Nephron progenitor cell (in vitro differentiated cells): ENCODE data around the gene WRNIP1.

Source experiments
- DNase-seq: peaks from one replicate; pipeline ENCODE4 v3.0.0; 2021
- H3K27ac Mint-ChIP-seq: 2 replicates; pipeline ENCODE4 v1.8.0; 2021; ENCODE audit warnings: mild to moderate bottlenecking, moderate library complexity, mixed read lengths
- H3K27me3 Mint-ChIP-seq: 2 replicates; pipeline ENCODE4 v1.8.0; 2021; ENCODE audit warnings: mild to moderate bottlenecking, low read depth, mixed read lengths; ENCODE audit not compliant: poor library complexity
- H3K36me3 Mint-ChIP-seq: 2 replicates; pipeline ENCODE4 v1.8.0; 2021; ENCODE audit warnings: low read depth, mixed read lengths
- H3K4me1 Mint-ChIP-seq: 2 replicates; pipeline ENCODE4 v1.8.0; 2021; ENCODE audit warnings: mixed read lengths
- H3K4me3 Mint-ChIP-seq: 2 replicates; pipeline ENCODE4 v1.8.0; 2021; ENCODE audit warnings: mild to moderate bottlenecking, moderate library complexity, mixed read lengths
- H3K9me3 Mint-ChIP-seq: 2 replicates; pipeline ENCODE4 v1.8.0; 2021; ENCODE audit warnings: mild to moderate bottlenecking, moderate library complexity, mixed read lengths
- CTCF ChIP-seq: fragments of 200-600 bp; sonication (generic); IDR thresholded peaks from 2 replicates; pipeline ENCODE4 v1.5.0; 2021; ENCODE audit warnings: antibody characterized with exemption

WRNIP1 gene

GRCh38 chr6:2831392-2831791, 66.2 kb downstream of the WRNIP1 start:
- H3K27ac Mint-ChIP-seq = no peak overlapping the region
- peaks cover 30% of the 10 kb centered on the region for H3K36me3 Mint-ChIP-seq
- H3K4me1 Mint-ChIP-seq = no peaks in the 10 kb centered on the region
- no peak for DNase-seq
- H3K27me3 Mint-ChIP-seq = peaks cover 6% of the 10 kb centered on the region
- TF ChIP-seq CTCF = no peak
- H3K4me3 Mint-ChIP-seq = no peak overlapping the region
- H3K9me3 Mint-ChIP-seq = no peaks in the 10 kb centered on the region

- H3K9me3 Mint-ChIP-seq = no peaks in the 10 kb centered on the region
- H3K36me3 Mint-ChIP-seq = peaks cover 42% of the 10 kb centered on the region
- H3K4me1 Mint-ChIP-seq = peaks cover 24% of the 10 kb centered on the region
- no peak for DNase-seq
- H3K4me3 Mint-ChIP-seq = no peak overlapping the region
- no peak for TF ChIP-seq CTCF
- peaks cover 6% of the 10 kb centered on the region for H3K27me3 Mint-ChIP-seq
- H3K27ac Mint-ChIP-seq = no peak overlapping the region
Measured at GRCh38 chr6:2834262-2834661, 69.1 kb downstream of the WRNIP1 start.
